T-cell (primary cell): Measurements from ENCODE around the gene SLAIN2. TPM values are rescaled to one million over a fixed set of nuclear protein-coding genes. Genes with fewer than 3 reads are reported as not detected.
"Not testable (repeated sequence)": the region's sequence is repeated elsewhere in the genome, so short reads cannot be mapped to it uniquely, and the experiment has no call there.

Source experiments
- ATAC-seq, 4 experiments: fragments of 200-7000 bp in 3 of 4; fragments of 150-1000 bp in 1 of 4; cut with Tn5 transposase; replicated peaks in 1 of 4; 1 replicate in 3 of 4; 2 replicates in 1 of 4; pipeline ENCODE4 v1.10.0; 2021; ENCODE audit warnings: moderate library complexity in 3 of 4, mild to moderate bottlenecking in 2 of 4, moderate number of reproducible peaks in 1 of 4
- CTCF ChIA-PET, 2 donors: fragments of 300-600 bp; sonication (Branson Sonifier 250); formaldehyde crosslinking; loops; one replicate each; lab custom pipeline; 2022; ENCODE audit warnings: antibody characterized with exemption in 2 of 2; lab: Charles Lee
- POLR2A ChIA-PET, 2 donors: fragments of 300-600 bp; sonication (Branson Sonifier 250); formaldehyde crosslinking; loops; one replicate each; lab custom pipeline; 2022; ENCODE audit warnings: antibody characterized with exemption in 2 of 2; lab: Charles Lee
- DNase-seq, 35 experiments: peaks; one replicate each; pipeline versions ENCODE4 v3.0.0 to v3.0.0-alpha.2; 2013 to 2023
- H3K27ac ChIP-seq: one replicate; pipeline ENCODE4 v1.5.1; 2013; ENCODE audit warnings: low read length
- H3K27me3 ChIP-seq, 2 experiments: replicated peaks in 1 of 2; 1 replicate in 1 of 2; 2 replicates in 1 of 2; pipeline versions ENCODE4 v1.6.1 to v1.7.0; 2013; ENCODE audit warnings: low read length in 1 of 2, mixed read lengths in 1 of 2; ENCODE audit not compliant: control insufficient read depth in 2 of 2, insufficient read depth in 2 of 2; ENCODE audit errors: extremely low read depth in 1 of 2
- H3K36me3 ChIP-seq, 2 donors: 1 replicate in 1 of 2; 2 replicates in 1 of 2; pipeline versions ENCODE4 v1.6.1 to v1.7.0; 2013; ENCODE audit warnings: low read length in 1 of 2; ENCODE audit not compliant: control insufficient read depth in 2 of 2, insufficient read depth in 1 of 2; ENCODE audit errors: extremely low read depth in 1 of 2
- H3K4me1 ChIP-seq, 2 experiments: 1 replicate in 1 of 2; 2 replicates in 1 of 2; pipeline versions ENCODE4 v1.6.1 to v1.7.0; 2013; ENCODE audit warnings: low read length in 2 of 2, mixed read lengths in 1 of 2; ENCODE audit not compliant: insufficient read depth in 2 of 2, control insufficient read depth in 1 of 2; ENCODE audit errors: extremely low read depth in 1 of 2
- H3K4me3 ChIP-seq, 2 donors: 1 replicate in 1 of 2; 2 replicates in 1 of 2; pipeline versions ENCODE4 v1.5.1 to v1.7.0; 2013; ENCODE audit warnings: mild to moderate bottlenecking in 2 of 2, low read length in 1 of 2, moderate library complexity in 1 of 2; ENCODE audit not compliant: control insufficient read depth in 1 of 2; ENCODE audit errors: extremely low read depth in 1 of 2
- H3K9me3 ChIP-seq: 2 replicates; pipeline ENCODE4 v1.7.0; 2013
- H3K27ac Mint-ChIP-seq, 2 donors: one replicate each; pipeline ENCODE4 v1.8.0; 2020 to 2021; ENCODE audit warnings: mild to moderate bottlenecking in 2 of 2, mixed read lengths in 2 of 2
- H3K27me3 Mint-ChIP-seq, 2 donors: one replicate each; pipeline ENCODE4 v1.8.0; 2021 to 2022; ENCODE audit warnings: mixed read lengths in 2 of 2
- H3K36me3 Mint-ChIP-seq: one replicate; pipeline ENCODE4 v1.8.0; 2021; ENCODE audit warnings: mixed read lengths
- H3K4me1 Mint-ChIP-seq, 3 donors: one replicate each; pipeline ENCODE4 v1.8.0; 2020 to 2022; ENCODE audit warnings: mixed read lengths in 3 of 3, mild to moderate bottlenecking in 1 of 3
- H3K4me3 Mint-ChIP-seq, 3 donors: one replicate each; pipeline ENCODE4 v1.8.0; 2020 to 2022; ENCODE audit warnings: mild to moderate bottlenecking in 3 of 3, mixed read lengths in 3 of 3, moderate library complexity in 3 of 3
- H3K9me3 Mint-ChIP-seq, 3 donors: one replicate each; pipeline ENCODE4 v1.8.0; 2020 to 2022; ENCODE audit warnings: mixed read lengths in 3 of 3
- WGBS: methylation state at CpG from one replicate; pipeline ENCODE4 v1.1.5; 2013; ENCODE audit warnings: missing lambda C conversion rate; ENCODE audit not compliant: insufficient coverage; 5-methylcytosine and 5-hydroxymethylcytosine counted together
- total RNA-seq, 35 experiments: library from RNA in 6 of 35; stranded (reverse) in 6 of 35; fragments of 120-200 nt in 1 of 35; gene quantifications; one replicate each; pipeline versions ENCODE4 v1.2.1 to v1.2.4 and lab custom pipeline; 2013 to 2026

Gene SLAIN2
- 10 to 100 TPM; 61.5 to 75.2 (median 70.5) TPM for total RNA-seq
- 35.5 TPM for total RNA-seq (2013)
- 67.9 to 108 (median 92.6) reads per million in 29 experiments for total RNA-seq (lab: John Stamatoyannopoulos, UW)

GRCh38 chr4:48340965-48341775 lies at the start of gene SLAIN2:
Gene SLAIN2 (plus strand): TSS chr4:48341529. CDS start chr4:48341740, 211 bp downstream.
- DNase-seq (peak; percentile 89 to 100 (median 94)), ATAC-seq (peak; percentile 85 to 95 (median 88))
- ChIA-PET POLR2A (interaction anchor here (0.6 kb wide), 4 partner anchors 8 to 52 kb away, joined by 3 to 13 read pairs (median 6); no protein-coding TSS in a partner anchor), CTCF (interaction anchor here in 1 of 2 donors (0.6 to 1.2 kb wide), 5 partner anchors 25 to 878 kb away, joined by 3 to 4 read pairs (median 3); partner anchors contain the start of gene COMMD8)
- Mint-ChIP-seq H3K4me1 (peaks cover 44 to 55% (median 45%) of the 10 kb centered on the region in 3 donors), H3K36me3 (peaks cover 3% of the 10 kb centered on the region), H3K27ac (peak within 1 kb of the TSS; percentile 93 to 98), H3K9me3 (no peaks in the 10 kb centered on the region), H3K4me3 (peak within 1 kb of the TSS; percentile 94 to 96 (median 94)), H3K27me3 (no peaks in the 10 kb centered on the region)
- Histone ChIP-seq H3K4me3 (peak within 1 kb of the TSS; percentile 85 to 94), H3K27me3 (no peaks in the 10 kb centered on the region), H3K27ac (peak within 1 kb of the TSS; percentile 92), H3K4me1 (peaks cover 16 to 35% of the 10 kb centered on the region in 2 experiments), H3K9me3 (no peaks in the 10 kb centered on the region), H3K36me3 (no peaks in the 10 kb centered on the region)
- WGBS = under 1% methylated on average over 87 of the region's 89 CpGs

DNA sequence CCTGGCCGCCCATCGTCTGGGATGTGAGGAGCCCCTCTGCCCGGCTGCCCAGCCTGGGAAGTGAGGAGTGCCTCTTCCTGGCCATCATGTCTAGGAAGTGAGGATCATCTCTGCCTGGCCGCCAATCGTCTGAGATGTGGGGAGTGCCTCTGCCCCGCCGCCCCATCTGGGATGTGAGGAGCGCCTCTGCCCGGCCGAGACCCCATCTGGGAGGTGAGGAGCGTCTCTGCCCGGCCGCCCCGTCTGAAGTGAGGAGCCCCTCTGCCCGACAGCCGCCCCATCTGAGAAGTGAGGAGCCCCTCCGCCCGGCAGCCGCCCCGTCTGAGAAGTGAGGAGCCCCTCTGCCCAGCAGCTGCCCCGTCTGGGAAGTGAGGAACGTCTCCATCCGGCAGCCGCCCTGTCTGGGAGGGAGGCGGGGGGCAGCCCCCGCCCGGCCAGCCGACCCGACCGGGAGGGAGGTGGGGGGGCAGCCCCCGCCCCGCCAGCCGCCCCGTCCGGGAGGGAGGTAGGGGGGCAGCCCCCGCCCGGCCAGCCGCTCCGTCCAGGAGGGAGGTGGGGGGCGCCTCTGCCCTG lies 49.0 kb upstream of the SLAIN2 start:
- H3K9me3 ChIP-seq, H3K4me3 ChIP-seq, H3K36me3 Mint-ChIP-seq, POLR2A ChIA-PET, H3K4me1 ChIP-seq, ATAC-seq, H3K27ac ChIP-seq, H3K9me3 Mint-ChIP-seq, DNase-seq, H3K4me3 Mint-ChIP-seq, H3K36me3 ChIP-seq, CTCF ChIA-PET, H3K27ac Mint-ChIP-seq, H3K27me3 Mint-ChIP-seq, H3K27me3 ChIP-seq: not testable (repeated sequence)
- peaks cover 4 to 13% (median 6%) of the 10 kb centered on the region in 3 donors for H3K4me1 Mint-ChIP-seq
- 88% methylated on average over 7 of the region's 40 CpGs for WGBS

DNA sequence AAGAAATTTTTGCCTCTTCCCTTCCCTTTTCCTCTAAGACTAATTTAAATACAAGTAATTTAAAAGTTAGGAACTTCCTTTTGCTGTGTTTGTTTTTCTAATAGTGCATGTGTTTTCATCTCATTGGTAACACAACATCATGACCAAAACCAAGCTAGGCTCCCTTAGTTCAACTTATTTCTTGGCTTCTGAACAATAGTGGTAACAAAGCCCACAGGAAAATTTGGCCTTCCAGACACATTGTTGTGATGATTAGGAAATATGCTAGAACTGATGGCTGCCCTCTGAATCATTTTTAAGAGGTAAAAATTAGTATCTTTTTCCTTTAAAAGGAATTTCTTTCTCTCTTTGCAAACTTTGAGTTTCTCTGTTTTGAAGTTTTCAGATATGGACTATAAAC lies 46.2 kb upstream of the SLAIN2 start:
- no peaks in the 10 kb centered on the region for H3K36me3 ChIP-seq
- H3K27me3 Mint-ChIP-seq = peaks cover 2 to 5% of the 10 kb centered on the region in 2 donors

GRCh38 chr4:48296365-48296764 lies 45.0 kb upstream of the SLAIN2 start:
- Histone ChIP-seq H3K9me3 (no peaks in the 10 kb centered on the region), H3K36me3 (no peaks in the 10 kb centered on the region), H3K27ac (no peak overlapping the region), H3K27me3 (no peaks in the 10 kb centered on the region), H3K4me3 (no peak overlapping the region), H3K4me1 (no peaks in the 10 kb centered on the region)
- 73% methylated on average over 2 of the region's 6 CpGs for WGBS
- peak in 7 of 35 experiments; percentile 1 to 9 (median 8) for DNase-seq
- peak overlapping the region in 1 of 2 donors; percentile 37 for H3K27ac Mint-ChIP-seq
- no peaks in the 10 kb centered on the region for H3K36me3 Mint-ChIP-seq
- H3K4me3 Mint-ChIP-seq = peak overlapping the region; percentile 17 to 34 (median 28)
- CTCF ChIA-PET = no interaction called here
- no peaks in the 10 kb centered on the region for H3K9me3 Mint-ChIP-seq
- POLR2A ChIA-PET = no interaction called here
- H3K4me1 Mint-ChIP-seq = peaks cover 4 to 13% (median 6%) of the 10 kb centered on the region in 3 donors
- peak in 2 of 4 experiments; percentile 39 to 40 for ATAC-seq
- peaks cover 4 to 7% of the 10 kb centered on the region in 2 donors for H3K27me3 Mint-ChIP-seq

More for the DNA sequence above, 46.2 kb upstream of the SLAIN2 start:
- Mint-ChIP-seq H3K4me1 (peaks cover 4 to 13% (median 6%) of the 10 kb centered on the region in 3 donors), H3K9me3 (no peaks in the 10 kb centered on the region), H3K27ac (no peak overlapping the region), H3K36me3 (no peaks in the 10 kb centered on the region), H3K4me3 (no peak overlapping the region)
- Histone ChIP-seq H3K27ac (no peak overlapping the region), H3K27me3 (no peaks in the 10 kb centered on the region), H3K4me1 (no peaks in the 10 kb centered on the region), H3K9me3 (no peaks in the 10 kb centered on the region), H3K4me3 (no peak overlapping the region)
- CTCF ChIA-PET = interaction anchor here in 1 of 2 donors (1.3 kb wide), 1 partner anchor 20 kb away, joined by 3 read pairs; no protein-coding TSS in a partner anchor
- POLR2A ChIA-PET = no interaction called here
- no peak for DNase-seq
- no peak for ATAC-seq

GRCh38 chr4:48297256-48297846 lies 44.0 kb upstream of the SLAIN2 start:
- peaks cover 4 to 13% (median 6%) of the 10 kb centered on the region in 3 donors for H3K4me1 Mint-ChIP-seq
- H3K4me3 ChIP-seq = no peak overlapping the region
- no peak overlapping the region for H3K27ac Mint-ChIP-seq
- WGBS = no CpG with 5 or more reads among the region's 2 CpGs
- CTCF ChIA-PET = no interaction called here
- H3K9me3 Mint-ChIP-seq = no peaks in the 10 kb centered on the region
- no peaks in the 10 kb centered on the region for H3K36me3 Mint-ChIP-seq
- H3K27me3 Mint-ChIP-seq = peaks cover 7 to 12% of the 10 kb centered on the region in 2 donors
- POLR2A ChIA-PET = no interaction called here
- no peaks in the 10 kb centered on the region for H3K9me3 ChIP-seq
- DNase-seq (no peak), ATAC-seq (no peak)
- no peaks in the 10 kb centered on the region for H3K36me3 ChIP-seq
- H3K27ac ChIP-seq = no peak overlapping the region
- no peak overlapping the region for H3K4me3 Mint-ChIP-seq
- H3K27me3 ChIP-seq = no peaks in the 10 kb centered on the region
- H3K4me1 ChIP-seq = no peaks in the 10 kb centered on the region

DNA sequence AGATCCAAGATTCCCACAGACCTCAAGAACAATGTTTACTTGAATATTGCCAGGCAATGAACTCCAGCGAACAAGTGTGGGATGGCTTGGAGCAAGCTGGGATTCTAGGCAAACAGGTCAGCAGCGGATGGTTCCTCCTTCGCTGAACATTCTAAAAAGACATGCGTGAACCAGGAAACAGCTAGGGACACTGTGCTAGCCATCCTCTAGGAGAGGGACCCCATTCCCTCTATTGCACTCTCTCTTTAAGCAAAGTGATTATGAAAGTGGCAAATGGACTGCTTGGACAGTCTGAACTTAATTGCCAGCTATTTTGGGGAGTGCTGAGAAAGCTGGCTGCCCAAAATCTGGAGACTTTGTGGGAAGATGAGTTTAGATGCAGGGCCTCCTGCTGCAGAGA lies 41.8 kb upstream of the SLAIN2 start:
- no peaks in the 10 kb centered on the region for H3K36me3 Mint-ChIP-seq
- WGBS = 100% methylated on average over 1 of the region's 4 CpGs

More for the DNA sequence above, 41.8 kb upstream of the SLAIN2 start:
- Histone ChIP-seq H3K36me3 (no peaks in the 10 kb centered on the region), H3K27ac (no peak overlapping the region), H3K9me3 (no peaks in the 10 kb centered on the region), H3K27me3 (no peaks in the 10 kb centered on the region), H3K4me3 (no peak overlapping the region), H3K4me1 (no peaks in the 10 kb centered on the region)
- DNase-seq (no peak), ATAC-seq (no peak)
- Mint-ChIP-seq H3K9me3 (no peaks in the 10 kb centered on the region), H3K27me3 (peaks cover 11 to 19% of the 10 kb centered on the region in 2 donors), H3K4me1 (peaks cover 4 to 13% (median 6%) of the 10 kb centered on the region in 3 donors), H3K27ac (no peak overlapping the region), H3K4me3 (no peak overlapping the region)
- CTCF ChIA-PET = no interaction called here
- POLR2A ChIA-PET = no interaction called here
